HepG2 (cell line): ENCODE data around the gene PPP1R1B. TPM values are rescaled to one million over a fixed set of nuclear protein-coding genes. Genes with fewer than 3 reads are reported as not detected.
A peak's percentile ranks its signal among the peaks of the same experiment; 100 is the strongest.

Experiments used
- ATAC-seq: fragments of 200-7000 bp; cut with Tn5 transposase; 3 replicates; pipeline ENCODE4 v1.9.1; 2020; ENCODE audit warnings: mild to moderate bottlenecking, moderate library complexity
- BruUV-seq: library from RNA; stranded (reverse); fragments of 400-500 nt; replicated peaks from 2 replicates; lab custom pipeline; 2021; lab: Mats Ljungman, UMichigan
- CTCF ChIA-PET: fragments of 300-600 bp; formaldehyde crosslinking; extraction: SDS; loops from one replicate; lab custom pipeline; 2021; ENCODE audit warnings: low total read pairs, inconsistent platforms, low intra/inter-chr PET ratio; lab: Yijun Ruan, JAX
- POLR2A ChIA-PET: fragments of 350-600 bp; sonication (Branson Sonifier 250); formaldehyde crosslinking; loops from one replicate; lab custom pipeline; 2020; ENCODE audit warnings: antibody characterized with exemption, inconsistent platforms; lab: Yijun Ruan, JAX
- DNase-seq: peaks from one replicate; pipeline ENCODE4 v3.0.0-alpha.2; 2015; ENCODE audit warnings: low spot score
- FAIRE-seq: peaks from 3 replicates; lab custom pipeline; 2011; peaks lifted over from hg19 to GRCh38; lab: Jason Lieb, UNC
- H2AFZ ChIP-seq: one replicate; pipeline ENCODE4 v1.6.1; 2011; ENCODE audit warnings: low read length, inconsistent platforms
- H3K27ac ChIP-seq: fragments of 300-600 bp; 3 replicates; pipeline ENCODE4 v1.8.0; 2011; ENCODE audit warnings: mixed run types, mild to moderate bottlenecking, mixed read lengths, low read length, inconsistent platforms; ENCODE audit not compliant: insufficient read depth; ENCODE audit errors: extremely low read length
- H3K27me3 ChIP-seq, 2 experiments: fragments of 200-600 bp in 1 of 2; 2 replicates in 1 of 2; 3 replicates in 1 of 2; pipeline versions ENCODE4 v1.6.0 to v1.8.0; 2011; ENCODE audit warnings: low read length in 2 of 2, mild to moderate bottlenecking in 2 of 2, moderate library complexity in 2 of 2, inconsistent platforms in 1 of 2; ENCODE audit not compliant: insufficient read depth in 2 of 2, control insufficient read depth in 1 of 2
- H3K36me3 ChIP-seq, 2 experiments: fragments of 200-600 bp in 1 of 2; replicated peaks in 1 of 2; 2 replicates in 1 of 2; 3 replicates in 1 of 2; pipeline versions ENCODE4 v1.5.1 to v1.8.0; 2011; ENCODE audit warnings: low read length in 2 of 2, inconsistent platforms in 1 of 2; ENCODE audit not compliant: insufficient read depth in 2 of 2, control insufficient read depth in 1 of 2
- H3K4me1 ChIP-seq: 2 replicates; pipeline ENCODE4 v1.5.1; 2012; ENCODE audit warnings: low read length, inconsistent platforms; ENCODE audit not compliant: insufficient read depth
- H3K4me2 ChIP-seq: 2 replicates; pipeline ENCODE4 v1.6.0; 2011; ENCODE audit warnings: low read depth, low read length, inconsistent platforms
- H3K4me3 ChIP-seq, 3 experiments: fragments of 200-600 bp in 1 of 3; sonication (generic), shearing (Covaris generic) in 1 of 3; replicated peaks in 1 of 3; 2 replicates each; pipeline ENCODE4 v1.5.1; 2011 to 2016; ENCODE audit warnings: low read length in 3 of 3, inconsistent platforms in 2 of 3, low read depth in 2 of 3, mild to moderate bottlenecking in 2 of 3, control low read depth in 1 of 3, mixed read lengths in 1 of 3; ENCODE audit not compliant: insufficient read depth in 1 of 3
- H3K79me2 ChIP-seq: one replicate; pipeline ENCODE4 v1.6.1; 2011; ENCODE audit warnings: low read length, inconsistent platforms; ENCODE audit not compliant: insufficient read depth
- H3K9ac ChIP-seq: 2 replicates; pipeline ENCODE4 v1.6.0; 2011; ENCODE audit warnings: mild to moderate bottlenecking, low read depth, low read length, inconsistent platforms; ENCODE audit not compliant: insufficient read depth
- H3K9me3 ChIP-seq: 2 replicates; pipeline ENCODE4 v1.5.1; 2012; ENCODE audit warnings: mild to moderate bottlenecking, low read length
- H4K20me1 ChIP-seq: 2 replicates; pipeline ENCODE4 v1.6.0; 2011; ENCODE audit warnings: inconsistent platforms, mild to moderate bottlenecking, low read length, moderate library complexity; ENCODE audit not compliant: insufficient read depth
- AKNA ChIP-seq: sonication (generic); formaldehyde crosslinking; IDR thresholded peaks from 2 replicates; pipeline ENCODE4 v1.4.0; 2020; ENCODE audit warnings: missing genetic modification reagents, borderline replicate concordance
- CHCHD3 ChIP-seq: sonication (generic); formaldehyde crosslinking; IDR thresholded peaks from 2 replicates; pipeline ENCODE4 v1.8.0; 2022; ENCODE audit warnings: mild to moderate bottlenecking, missing genetic modification reagents, moderate library complexity
- EZH2 ChIP-seq: conservative IDR thresholded peaks from 2 replicates; pipeline ENCODE4 v1.6.1; 2012; ENCODE audit warnings: mild to moderate bottlenecking, low read depth, low read length, moderate library complexity
- MAFF ChIP-seq: IDR thresholded peaks from 2 replicates; pipeline ENCODE4 v1.6.1; 2011; ENCODE audit warnings: low read depth, low read length, improper control_type of control experiment
- MAX ChIP-seq: IDR thresholded peaks from 2 replicates; pipeline ENCODE4 v1.6.1; 2012; ENCODE audit warnings: inconsistent platforms
- MLLT10 ChIP-seq: sonication (generic); formaldehyde crosslinking; IDR thresholded peaks from 2 replicates; pipeline ENCODE4 v1.4.0; 2020; ENCODE audit warnings: missing genetic modification reagents
- NFKB2 ChIP-seq: sonication (generic); formaldehyde crosslinking; IDR thresholded peaks from 2 replicates; pipeline ENCODE4 v1.4.0; 2020; ENCODE audit warnings: missing genetic modification reagents, borderline replicate concordance
- ONECUT2 ChIP-seq: sonication (generic); formaldehyde crosslinking; IDR thresholded peaks from 2 replicates; pipeline ENCODE4 v1.4.0; 2020; ENCODE audit warnings: missing genetic modification reagents
- TAF15 ChIP-seq: fragments of 200-400 bp; formaldehyde crosslinking; IDR thresholded peaks from one replicate; pipeline ENCODE4 v1.6.1; 2018; ENCODE audit warnings: mild to moderate bottlenecking, low read depth, low read length; ENCODE audit not compliant: poor library complexity, severe bottlenecking
- ZKSCAN1 ChIP-seq: fragments of 150-350 bp; IDR thresholded peaks from 2 replicates; pipeline ENCODE4 v1.6.1; 2014; ENCODE audit warnings: low read length
- ZNF317 ChIP-seq: sonication (generic); formaldehyde crosslinking; IDR thresholded peaks from 2 replicates; pipeline ENCODE4 v1.5.0; 2020; ENCODE audit warnings: mild to moderate bottlenecking, missing genetic modification reagents
- ZNF333 ChIP-seq: sonication (generic); formaldehyde crosslinking; IDR thresholded peaks from 2 replicates; pipeline ENCODE4 v1.4.0; 2020; ENCODE audit warnings: mild to moderate bottlenecking, missing genetic modification reagents, borderline replicate concordance
- ZNF607 ChIP-seq: sonication (generic); formaldehyde crosslinking; IDR thresholded peaks from 2 replicates; pipeline ENCODE4 v1.5.1; 2020; ENCODE audit warnings: missing genetic modification reagents, mild to moderate bottlenecking, borderline replicate concordance
- ZNF784 ChIP-seq: sonication (generic); formaldehyde crosslinking; IDR thresholded peaks from 2 replicates; pipeline ENCODE4 v1.5.1; 2020; ENCODE audit warnings: missing genetic modification reagents, mild to moderate bottlenecking, borderline replicate concordance
- WGBS: methylation state at CpG from one replicate; pipeline ENCODE4 v1.1.6; 2017; ENCODE audit warnings: low lambda C conversion rate; 5-methylcytosine and 5-hydroxymethylcytosine counted together
- in situ Hi-C: cut with HindIII; loops from 2 replicates; pipeline ENCODE4 v1.10.0; 2017; ENCODE audit warnings: low pct_unique_long_range_greater_than_20kb; ENCODE audit not compliant: extremely low pct_ligation_motif_present
- intact Hi-C: fragments of 100-400 bp; cut with micrococcal nuclease; formaldehyde crosslinking; loops from one replicate; pipeline ENCODE4 v1.10.0; 2022; ENCODE audit not compliant: unreplicated experiment
- polyA plus RNA-seq, 8 experiments: library from polyadenylated mRNA; depleted of rRNA in 3 of 8; stranded (reverse) in 7 of 8; unstranded in 1 of 8; fragments of >200 nt; fragmentation: Illumina TruSeq in 4 of 8; extraction: Trizol in 4 of 8; gene quantifications; 2 replicates each; pipeline versions ENCODE4 v1.2.1 to v1.2.3, GENCODE V29; 2011 to 2016; ENCODE audit warnings: low read depth in 4 of 8, missing spikeins in 1 of 8, mixed read lengths in 1 of 8; ENCODE audit not compliant: insufficient read depth in 1 of 8
- total RNA-seq, 5 experiments: library from RNA; depleted of rRNA; stranded (reverse); fragments of >200 nt; fragmentation: Illumina TruSeq; extraction: Trizol; gene quantifications; 2 replicates each; pipeline ENCODE4 v1.2.3, GENCODE V29; 2016; ENCODE audit warnings: low read depth in 1 of 5

The PPP1R1B gene
- total and polyA plus RNA-seq, 2 of the 13 experiments (the other 11 are each of a cell fraction or from before 2014, with no cell fraction given), result 0.08 TPM; not detected in 1

GRCh38 chr17:39625198-39625785, 1.5 kb upstream of the PPP1R1B start (continued):
- TF ChIP-seq AKNA (CRISPR knock-in tag) (no peak), ZNF317 (CRISPR knock-in tag) (no peak), ZNF607 (CRISPR knock-in tag) (no peak), ONECUT2 (CRISPR knock-in tag) (no peak), TAF15 (no peak), MAFF (no peak)

GRCh38 chr17:39627047-39627711, 427 bp downstream of the PPP1R1B start:
- Histone ChIP-seq H3K4me1 (peaks cover 78% of the 10 kb centered on the region), H3K9me3 (no peaks in the 10 kb centered on the region), H3K79me2 (no peaks in the 10 kb centered on the region), H3K4me2 (peak overlapping the region; percentile 54), H3K36me3 (no peaks in the 10 kb centered on the region), H3K9ac (no peak overlapping the region), H3K4me3 (peak overlapping the region in 1 of 3 experiments; percentile 63; a peak in 1 of 6 replicates), H3K27me3 (peaks cover 17 to 73% of the 10 kb centered on the region in 2 experiments; a peak in 4 of 5 replicates), H4K20me1 (no peaks in the 10 kb centered on the region), H3K27ac (no peak overlapping the region), H2AFZ (no peak overlapping the region)
- ATAC-seq, result peak; percentile 2; the same call in 2 of the 3 replicates
- ChIA-PET POLR2A (interaction anchor here (2.5 to 3.2 kb wide), 2 partner anchors 103 to 112 kb away, joined by 6 to 10 read pairs; partner anchors contain the start of gene MIEN1), CTCF (no interaction called here)
- BruUV-seq, result no TSS peak
- in situ Hi-C loops (no loop called here), intact Hi-C loops (no loop called here)
- WGBS, result 0% methylated on average over 12 of the region's 72 CpGs
- DNase-seq, result no peak
- no peak for FAIRE-seq
- TF ChIP-seq CHCHD3 (CRISPR knock-in tag) (0 out of 2 replicates have a peak, but pooled peaks have one; percentile 42), MAX (0 out of 2 replicates have a peak, but pooled peaks have one; percentile 9), NFKB2 (peak; percentile 30; the same call in 1 of the 2 replicates), ZNF333 (0 out of 2 replicates have a peak, but pooled peaks have one; percentile 15), EZH2 (peak; percentile 25), ZKSCAN1 (no peak), MLLT10 (CRISPR knock-in tag) (no peak), ZNF784 (CRISPR knock-in tag) (no peak)
